Left lung (tissue), 10 donors: ENCODE measurements around the gene DCST2. TPM values are rescaled to one million over a fixed set of nuclear protein-coding genes. Genes with fewer than 3 reads are reported as not detected.
"Not testable (repeated sequence)": the region's sequence is repeated elsewhere in the genome, so short reads cannot be mapped to it uniquely, and the experiment has no call there.

ENCODE experiments used
- ATAC-seq: fragments of 200-7000 bp; cut with Tn5 transposase; one replicate; pipeline ENCODE4 v1.9.1; 2020; ENCODE audit warnings: moderate library complexity
- DNase-seq, 4 donors: peaks; one replicate each; pipeline ENCODE4 v3.0.0-alpha.2; 2013 to 2020
- H3K27ac ChIP-seq, 2 donors: fragments of 200-600 bp; sonication (generic) in 1 of 2; one replicate each; pipeline versions ENCODE4 v1.5.0 to v1.8.0; 2020 to 2021
- H3K27me3 ChIP-seq, 2 donors: fragments of 200-600 bp; sonication (generic) in 1 of 2; one replicate each; pipeline versions ENCODE4 v1.5.0 to v1.8.0; 2020 to 2021
- H3K36me3 ChIP-seq, 2 donors: fragments of 200-600 bp; sonication (generic) in 1 of 2; one replicate each; pipeline versions ENCODE4 v1.5.0 to v1.8.0; 2020 to 2021
- H3K4me1 ChIP-seq, 2 donors: fragments of 200-600 bp; one replicate each; pipeline ENCODE4 v1.8.0; 2021
- H3K4me3 ChIP-seq, 2 donors: fragments of 200-600 bp; sonication (generic) in 1 of 2; one replicate each; pipeline versions ENCODE4 v1.5.0 to v1.8.0; 2020 to 2021; ENCODE audit warnings: mild to moderate bottlenecking in 1 of 2
- H3K9me3 ChIP-seq, 2 donors: fragments of 200-600 bp; sonication (generic) in 1 of 2; one replicate each; pipeline versions ENCODE4 v1.5.0 to v1.8.0; 2020 to 2021
- CTCF ChIP-seq, 2 donors: fragments of 200-600 bp; sonication (generic) in 1 of 2; IDR thresholded peaks; one replicate each; pipeline versions ENCODE4 v1.5.0 to v1.8.0; 2021; ENCODE audit warnings: antibody characterized with exemption in 2 of 2
- intact Hi-C, 2 donors: fragments of 100-400 bp; cut with DNase I; formaldehyde crosslinking; loops; one replicate each; pipeline versions ENCODE4 v1.11.2 to v1.14.2; 2022
- polyA plus RNA-seq, 6 donors: library from polyadenylated mRNA; unstranded; fragments of 120-200 nt; gene quantifications; one replicate each; pipeline ENCODE4 v1.2.1, GENCODE V29; 2013; ENCODE audit not compliant: insufficient read length in 6 of 6
- total RNA-seq, 2 donors: library from RNA; stranded (reverse); fragmentation: NEBNext Ultra II Directional; extraction: Animal tissue kit (Norgen Biotek cat#: 25700); gene quantifications; one replicate each; pipeline ENCODE4 v1.2.1, GENCODE V29; 2021
- donor health status: DM: no; HTN: yes; CAD: no.
- donor health status: DM: no; HTN: no; CAD: no.

The DCST2 gene
- total and polyA plus RNA-seq, 8 donors = 0.60 to 2.5 (median 2.0) TPM

- no peak overlapping the region for H3K27ac ChIP-seq
- no peak for TF ChIP-seq CTCF (IDR thresholded peaks at IDR 0.05)
- H3K4me1 ChIP-seq = peaks cover 0 to 26% of the 10 kb centered on the region in 2 donors
- no peak overlapping the region for H3K4me3 ChIP-seq
- DNase-seq = no peak
- intact Hi-C loops = no loop called here
- ATAC-seq = no peak
- no peaks in the 10 kb centered on the region for H3K27me3 ChIP-seq
- H3K9me3 ChIP-seq = no peaks in the 10 kb centered on the region
- H3K36me3 ChIP-seq = peaks cover 0 to 51% of the 10 kb centered on the region in 2 donors
Measured at GRCh38 chr1:154988058-154988954, 45.3 kb downstream of the DCST2 start.

GRCh38 chr1:154987326-154987725, 46.3 kb downstream of the DCST2 start:
- intact Hi-C loops = no loop called here
- DNase-seq (no peak), ATAC-seq (no peak)
- H3K27ac ChIP-seq = no peak overlapping the region
- H3K36me3 ChIP-seq = peaks cover 0 to 51% of the 10 kb centered on the region in 2 donors
- no peak overlapping the region for H3K4me3 ChIP-seq
- TF ChIP-seq CTCF (IDR thresholded peaks at IDR 0.05) = no peak
- H3K9me3 ChIP-seq = no peaks in the 10 kb centered on the region
- H3K4me1 ChIP-seq = peaks cover 0 to 30% of the 10 kb centered on the region in 2 donors
- H3K27me3 ChIP-seq = no peaks in the 10 kb centered on the region

GRCh38 chr1:154986736-154987135, 46.8 kb downstream of the DCST2 start:
- intact Hi-C loops, H3K27me3 ChIP-seq, H3K27ac ChIP-seq, H3K9me3 ChIP-seq, DNase-seq, H3K4me3 ChIP-seq, ATAC-seq: not testable (repeated sequence)
- Histone ChIP-seq H3K4me1 (peaks cover 0 to 34% of the 10 kb centered on the region in 2 donors), H3K36me3 (peaks cover 0 to 49% of the 10 kb centered on the region in 2 donors)

GRCh38 chr1:154983776-154984466, 49.7 kb downstream of the DCST2 start:
- Histone ChIP-seq H3K36me3 (peaks cover 0 to 22% of the 10 kb centered on the region in 2 donors), H3K27ac (peak overlapping the region; percentile 59 to 71), H3K4me1 (peaks cover 0 to 34% of the 10 kb centered on the region in 2 donors), H3K4me3 (peak overlapping the region; percentile 53 to 59), H3K27me3 (no peaks in the 10 kb centered on the region), H3K9me3 (no peaks in the 10 kb centered on the region)
- intact Hi-C loops = no loop called here
- no peak for ATAC-seq
- no peak for TF ChIP-seq CTCF (IDR thresholded peaks at IDR 0.05)
- no peak for DNase-seq

- peak; percentile 95 to 98 (median 96) for DNase-seq
- no peak for TF ChIP-seq CTCF (IDR thresholded peaks at IDR 0.05)
- no peaks in the 10 kb centered on the region for H3K27me3 ChIP-seq
- peak within 1 kb of the TSS; percentile 53 to 59 for H3K4me3 ChIP-seq
- H3K27ac ChIP-seq = peak within 1 kb of the TSS; percentile 59 to 71
- peaks cover 0 to 17% of the 10 kb centered on the region in 2 donors for H3K36me3 ChIP-seq
- ATAC-seq = peak; percentile 100
- peaks cover 0 to 34% of the 10 kb centered on the region in 2 donors for H3K4me1 ChIP-seq
- intact Hi-C loops = no loop called here
- no peaks in the 10 kb centered on the region for H3K9me3 ChIP-seq
Measured at GRCh38 chr1:154982897-154983648, 50.5 kb downstream of the DCST2 start, which contains the start of gene FLAD1. Gene FLAD1 (plus strand): TSS chr1:154983344. CDS start chr1:154983695, 351 bp downstream.
